Measurements from ENCODE around the gene XYLT1.
A peak's percentile ranks its signal among the peaks of the same experiment; 100 is the strongest.

The XYLT1 gene

GRCh38 chr16:17168181-17168580, 302.6 kb downstream of the XYLT1 start (continued):
- TF ChIP-seq ZNF18 (tag by site-specific recombination; IDR thresholded peaks at IDR 0.05), result no peak

- H3K27ac ChIP-seq (ENCODE audit: extremely low read depth, low read depth, low read length), result no peak overlapping the region
- ChIA-PET POLR2A (no interaction called here), CTCF (no interaction called here)
- no peaks in the 10 kb centered on the region for H3K36me3 ChIP-seq (ENCODE audit: control insufficient read depth in 2 of 2, insufficient read depth in 1 of 2, low read length in 2 of 2)
- no peak overlapping the region for H3K4me3 ChIP-seq (ENCODE audit: low read depth, low read length)
- no peaks in the 10 kb centered on the region for H3K9me3 ChIP-seq (ENCODE audit: control insufficient read depth, insufficient read depth, low read depth, low read length)
- TF ChIP-seq, protein P1, sequence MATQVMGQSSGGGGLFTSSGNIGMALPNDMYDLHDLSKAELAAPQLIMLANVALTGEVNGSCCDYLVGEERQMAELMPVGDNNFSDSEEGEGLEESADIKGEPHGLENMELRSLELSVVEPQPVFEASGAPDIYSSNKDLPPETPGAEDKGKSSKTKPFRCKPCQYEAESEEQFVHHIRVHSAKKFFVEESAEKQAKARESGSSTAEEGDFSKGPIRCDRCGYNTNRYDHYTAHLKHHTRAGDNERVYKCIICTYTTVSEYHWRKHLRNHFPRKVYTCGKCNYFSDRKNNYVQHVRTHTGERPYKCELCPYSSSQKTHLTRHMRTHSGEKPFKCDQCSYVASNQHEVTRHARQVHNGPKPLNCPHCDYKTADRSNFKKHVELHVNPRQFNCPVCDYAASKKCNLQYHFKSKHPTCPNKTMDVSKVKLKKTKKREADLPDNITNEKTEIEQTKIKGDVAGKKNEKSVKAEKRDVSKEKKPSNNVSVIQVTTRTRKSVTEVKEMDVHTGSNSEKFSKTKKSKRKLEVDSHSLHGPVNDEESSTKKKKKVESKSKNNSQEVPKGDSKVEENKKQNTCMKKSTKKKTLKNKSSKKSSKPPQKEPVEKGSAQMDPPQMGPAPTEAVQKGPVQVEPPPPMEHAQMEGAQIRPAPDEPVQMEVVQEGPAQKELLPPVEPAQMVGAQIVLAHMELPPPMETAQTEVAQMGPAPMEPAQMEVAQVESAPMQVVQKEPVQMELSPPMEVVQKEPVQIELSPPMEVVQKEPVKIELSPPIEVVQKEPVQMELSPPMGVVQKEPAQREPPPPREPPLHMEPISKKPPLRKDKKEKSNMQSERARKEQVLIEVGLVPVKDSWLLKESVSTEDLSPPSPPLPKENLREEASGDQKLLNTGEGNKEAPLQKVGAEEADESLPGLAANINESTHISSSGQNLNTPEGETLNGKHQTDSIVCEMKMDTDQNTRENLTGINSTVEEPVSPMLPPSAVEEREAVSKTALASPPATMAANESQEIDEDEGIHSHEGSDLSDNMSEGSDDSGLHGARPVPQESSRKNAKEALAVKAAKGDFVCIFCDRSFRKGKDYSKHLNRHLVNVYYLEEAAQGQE (tag by site-specific recombination; IDR thresholded peaks at IDR 0.05), result peak; percentile 58; the same call in 1 of the 2 replicates
- TF ChIP-seq ZFP37 (tag by site-specific recombination; IDR thresholded peaks at IDR 0.05), result no peak
- TF ChIP-seq ZNF449 (tag by site-specific recombination; IDR thresholded peaks at IDR 0.05), result no peak
- H3K4me1 ChIP-seq (ENCODE audit: control insufficient read depth, insufficient read depth, low read length), result no peaks in the 10 kb centered on the region
Measured at GRCh38 chr16:17166095-17166494, 304.7 kb downstream of the XYLT1 start.

GRCh38 chr16:17162560-17162959, 308.2 kb downstream of the XYLT1 start:
- POLR2A ChIA-PET, result no interaction called here
- Histone ChIP-seq H3K36me3 (ENCODE audit: control insufficient read depth in 2 of 2, insufficient read depth in 1 of 2, low read length in 2 of 2) (no peaks in the 10 kb centered on the region), H3K9me3 (ENCODE audit: control insufficient read depth, insufficient read depth, low read depth, low read length) (no peaks in the 10 kb centered on the region), H3K4me1 (ENCODE audit: control insufficient read depth, insufficient read depth, low read length) (no peaks in the 10 kb centered on the region), H3K27ac (ENCODE audit: extremely low read depth, low read depth, low read length) (no peak overlapping the region), H3K4me3 (ENCODE audit: low read depth, low read length) (no peak overlapping the region)
- CTCF ChIA-PET, result no interaction called here
- TF ChIP-seq ZNF157 (tag by site-specific recombination; IDR thresholded peaks at IDR 0.05) (no peak), ZSCAN30 (tag by site-specific recombination; IDR thresholded peaks at IDR 0.05) (no peak), ZSCAN5A (tag by site-specific recombination; IDR thresholded peaks at IDR 0.05) (no peak), ZNF660 (tag by site-specific recombination; IDR thresholded peaks at IDR 0.05) (no peak), ZFP37 (tag by site-specific recombination; IDR thresholded peaks at IDR 0.05) (no peak), ZNF37A (tag by site-specific recombination; IDR thresholded peaks at IDR 0.05) (no peak)
- TF ChIP-seq, protein P2, sequence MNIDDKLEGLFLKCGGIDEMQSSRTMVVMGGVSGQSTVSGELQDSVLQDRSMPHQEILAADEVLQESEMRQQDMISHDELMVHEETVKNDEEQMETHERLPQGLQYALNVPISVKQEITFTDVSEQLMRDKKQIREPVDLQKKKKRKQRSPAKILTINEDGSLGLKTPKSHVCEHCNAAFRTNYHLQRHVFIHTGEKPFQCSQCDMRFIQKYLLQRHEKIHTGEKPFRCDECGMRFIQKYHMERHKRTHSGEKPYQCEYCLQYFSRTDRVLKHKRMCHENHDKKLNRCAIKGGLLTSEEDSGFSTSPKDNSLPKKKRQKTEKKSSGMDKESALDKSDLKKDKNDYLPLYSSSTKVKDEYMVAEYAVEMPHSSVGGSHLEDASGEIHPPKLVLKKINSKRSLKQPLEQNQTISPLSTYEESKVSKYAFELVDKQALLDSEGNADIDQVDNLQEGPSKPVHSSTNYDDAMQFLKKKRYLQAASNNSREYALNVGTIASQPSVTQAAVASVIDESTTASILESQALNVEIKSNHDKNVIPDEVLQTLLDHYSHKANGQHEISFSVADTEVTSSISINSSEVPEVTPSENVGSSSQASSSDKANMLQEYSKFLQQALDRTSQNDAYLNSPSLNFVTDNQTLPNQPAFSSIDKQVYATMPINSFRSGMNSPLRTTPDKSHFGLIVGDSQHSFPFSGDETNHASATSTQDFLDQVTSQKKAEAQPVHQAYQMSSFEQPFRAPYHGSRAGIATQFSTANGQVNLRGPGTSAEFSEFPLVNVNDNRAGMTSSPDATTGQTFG (tag by site-specific recombination; IDR thresholded peaks at IDR 0.05; ENCODE audit: borderline replicate concordance), result no peak

Measured in HEK293 (cell line).